NCI-H526 treated with DMSO at 0.1 percent for 48 hours (cell line): ENCODE results near the gene ADORA2A.

Source experiments
- DNase-seq: peaks from one replicate; lab custom pipeline; 2025; lab: John Stamatoyannopoulos, UW

ADORA2A gene

DNA sequence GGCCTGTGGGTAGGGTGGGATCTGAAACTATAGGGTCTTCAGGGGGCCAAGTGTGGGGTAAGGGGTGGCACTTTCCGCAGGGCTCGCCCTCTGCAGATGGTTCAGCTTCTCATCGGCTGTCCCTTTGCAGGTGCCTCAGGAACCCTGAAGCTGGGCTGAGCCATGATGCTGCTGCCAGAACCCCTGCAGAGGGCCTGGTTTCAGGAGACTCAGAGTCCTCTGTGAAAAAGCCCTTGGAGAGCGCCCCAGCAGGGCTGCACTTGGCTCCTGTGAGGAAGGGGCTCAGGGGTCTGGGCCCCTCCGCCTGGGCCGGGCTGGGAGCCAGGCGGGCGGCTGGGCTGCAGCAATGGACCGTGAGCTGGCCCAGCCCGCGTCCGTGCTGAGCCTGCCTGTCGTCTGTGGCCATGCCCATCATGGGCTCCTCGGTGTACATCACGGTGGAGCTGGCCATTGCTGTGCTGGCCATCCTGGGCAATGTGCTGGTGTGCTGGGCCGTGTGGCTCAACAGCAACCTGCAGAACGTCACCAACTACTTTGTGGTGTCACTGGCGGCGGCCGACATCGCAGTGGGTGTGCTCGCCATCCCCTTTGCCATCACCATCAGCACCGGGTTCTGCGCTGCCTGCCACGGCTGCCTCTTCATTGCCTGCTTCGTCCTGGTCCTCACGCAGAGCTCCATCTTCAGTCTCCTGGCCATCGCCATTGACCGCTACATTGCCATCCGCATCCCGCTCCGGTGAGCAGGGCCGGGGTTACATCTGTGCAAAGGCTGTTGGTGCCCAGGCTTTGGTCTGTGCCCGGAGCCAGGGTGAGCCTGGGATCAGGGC is 5.8 kb downstream of the ADORA2A start:
- DNase-seq: no peak

DNA sequence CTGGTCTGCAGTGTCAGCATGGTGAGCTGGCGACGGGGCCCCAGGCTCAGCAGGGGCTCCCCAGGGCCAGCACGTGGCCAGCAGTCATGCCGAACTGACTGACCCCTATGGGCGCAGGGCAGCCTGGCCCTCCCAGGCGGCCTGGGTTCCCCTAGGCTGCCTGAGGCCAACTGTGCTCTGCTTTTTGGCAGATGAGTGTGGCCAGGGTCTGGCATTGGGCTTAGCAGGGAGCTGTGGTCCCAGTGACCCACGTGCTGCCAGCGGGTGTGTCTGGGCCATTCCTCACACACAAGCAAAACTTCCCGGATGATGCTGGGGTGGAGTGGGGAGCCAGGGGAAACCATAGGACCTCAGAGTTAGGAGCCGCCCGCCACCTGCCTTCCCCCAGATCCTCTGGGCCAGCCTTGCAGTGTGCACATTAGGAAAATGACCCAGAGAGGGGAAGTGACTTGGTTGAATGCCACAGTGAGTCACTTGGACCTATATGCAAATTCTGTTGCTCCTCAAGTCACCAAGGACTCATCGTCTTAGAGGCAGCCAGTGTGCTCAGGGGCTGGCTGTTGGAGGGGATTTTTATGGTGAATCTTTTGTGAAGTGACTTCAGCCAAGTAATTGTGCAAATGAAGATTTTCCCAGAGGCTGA is 6.5 kb downstream of the ADORA2A start:
- DNase-seq: no peak

DNA sequence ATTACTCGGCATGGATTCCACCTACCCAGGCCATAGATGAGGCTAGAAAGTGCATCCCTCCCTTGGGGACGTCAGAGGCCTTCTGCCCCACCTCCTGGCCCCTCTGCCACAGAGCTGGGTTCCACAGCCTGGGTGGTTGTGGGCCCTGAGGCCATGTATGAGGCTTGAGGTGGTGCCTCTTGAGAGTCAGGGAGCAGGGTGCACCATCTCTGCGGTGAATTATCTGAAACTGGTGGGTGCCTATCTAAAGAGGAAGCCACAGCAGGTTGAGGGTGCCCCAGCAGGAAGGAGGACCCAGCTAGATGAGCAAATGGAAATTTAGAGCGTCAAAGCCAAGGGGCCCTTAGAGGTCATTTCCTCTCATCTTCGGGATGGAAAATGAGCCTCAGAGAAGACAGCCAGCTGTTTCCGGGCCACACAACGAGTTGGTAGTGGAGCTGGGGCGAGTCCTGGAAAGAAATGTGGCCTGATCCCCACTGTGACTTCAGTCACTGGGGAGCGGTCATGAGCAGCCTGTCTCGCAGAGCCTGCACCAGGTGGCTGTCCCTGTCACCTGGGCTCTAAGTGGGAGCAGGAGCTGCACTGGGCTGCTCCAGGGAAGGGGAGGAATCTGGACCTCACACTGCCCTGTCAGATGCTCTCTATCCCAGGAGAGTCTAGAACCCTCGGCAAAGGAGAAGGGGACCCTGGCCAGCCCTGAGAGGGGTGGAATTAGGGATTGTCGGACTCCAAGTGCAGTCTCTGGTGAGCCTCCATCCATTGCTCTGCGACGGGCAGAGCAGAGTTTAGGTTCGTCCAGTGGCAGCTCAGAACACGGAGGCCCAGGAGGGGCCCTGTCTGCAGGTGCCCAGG is 7.3 kb downstream of the ADORA2A start:
- no peak for DNase-seq

DNA sequence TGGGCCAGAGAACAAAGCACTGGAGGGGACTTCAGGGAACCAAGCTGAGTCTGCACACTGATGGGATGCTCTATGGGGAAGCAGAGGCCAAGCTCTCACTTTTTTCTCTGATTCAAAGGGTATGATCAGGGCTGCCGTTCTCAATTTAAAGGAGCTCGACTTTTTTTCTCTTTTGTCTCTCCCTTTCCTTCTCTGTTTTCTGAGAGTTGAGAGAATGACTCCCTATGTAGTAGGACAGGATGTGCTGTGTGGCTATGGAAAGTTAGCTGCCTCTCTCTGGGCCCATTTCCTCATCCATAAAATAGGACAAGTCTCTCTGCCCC is 7.9 kb downstream of the ADORA2A start:
- DNase-seq: no peak

DNA sequence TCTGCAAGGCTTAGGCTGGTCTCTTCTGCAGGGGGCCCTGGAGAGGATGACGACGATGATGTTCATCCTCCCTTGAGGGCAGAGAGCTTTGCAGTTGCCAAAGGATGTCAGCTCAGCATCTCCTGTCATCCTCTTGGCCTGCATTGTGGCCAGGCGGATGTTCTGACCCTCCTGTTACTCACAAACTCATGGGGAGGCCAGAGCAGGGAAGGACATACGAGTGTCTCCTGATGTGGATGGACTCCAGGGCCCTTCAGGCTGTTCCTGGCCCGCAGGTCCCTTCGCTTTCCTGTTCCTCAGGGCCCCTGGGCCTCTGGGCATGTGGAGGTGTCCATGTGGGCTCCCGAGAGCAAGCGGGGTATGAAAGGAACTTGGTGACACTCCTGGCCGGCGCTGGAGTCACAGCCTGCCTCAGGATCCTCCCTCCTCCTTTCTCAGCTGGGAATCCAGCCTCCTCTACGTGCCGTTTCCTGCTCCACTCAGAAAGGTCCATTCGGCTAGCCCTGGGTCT is 8.5 kb downstream of the ADORA2A start:
- DNase-seq: no peak

DNA sequence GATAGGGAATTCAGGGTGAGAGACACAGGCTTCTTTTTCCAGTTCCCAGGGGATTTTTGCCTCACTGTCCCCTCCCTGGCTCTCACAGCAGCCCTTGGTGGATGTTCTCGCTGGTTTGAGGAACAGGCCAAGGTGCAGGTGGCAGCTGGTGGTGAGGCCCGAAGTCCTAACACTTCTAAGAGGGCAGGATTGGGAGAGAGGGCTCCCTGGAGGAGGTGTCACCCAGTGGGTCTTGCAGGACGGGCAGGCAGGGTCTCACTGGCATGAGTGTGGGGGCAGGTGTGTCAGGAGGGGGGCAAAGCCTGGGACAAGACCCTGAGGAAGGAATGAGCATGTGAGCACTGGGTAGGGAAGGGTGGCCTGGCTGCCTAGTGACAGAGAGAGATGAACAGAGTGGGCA is 9.2 kb downstream of the ADORA2A start:
- no peak for DNase-seq

DNA sequence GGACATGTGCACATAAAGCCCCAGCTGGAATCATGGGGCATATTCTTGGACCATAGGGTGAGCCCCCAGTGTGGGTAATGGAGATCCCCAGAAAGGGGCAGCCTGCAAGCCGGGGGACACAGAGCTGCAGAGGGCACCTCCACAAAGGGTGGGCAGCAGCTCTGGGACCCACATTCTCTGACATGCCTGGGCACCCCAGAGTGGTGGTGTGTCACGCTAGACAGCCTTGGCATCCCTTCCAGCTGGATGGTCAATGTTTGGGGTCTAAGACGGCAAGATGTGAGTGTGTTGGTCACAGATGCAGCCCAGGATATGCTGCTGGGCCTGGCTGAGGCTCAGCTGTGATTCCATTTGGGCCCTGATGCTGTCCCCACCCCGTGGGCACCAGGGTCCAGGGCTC is 9.7 kb downstream of the ADORA2A start:
- DNase-seq: no peak

DNA sequence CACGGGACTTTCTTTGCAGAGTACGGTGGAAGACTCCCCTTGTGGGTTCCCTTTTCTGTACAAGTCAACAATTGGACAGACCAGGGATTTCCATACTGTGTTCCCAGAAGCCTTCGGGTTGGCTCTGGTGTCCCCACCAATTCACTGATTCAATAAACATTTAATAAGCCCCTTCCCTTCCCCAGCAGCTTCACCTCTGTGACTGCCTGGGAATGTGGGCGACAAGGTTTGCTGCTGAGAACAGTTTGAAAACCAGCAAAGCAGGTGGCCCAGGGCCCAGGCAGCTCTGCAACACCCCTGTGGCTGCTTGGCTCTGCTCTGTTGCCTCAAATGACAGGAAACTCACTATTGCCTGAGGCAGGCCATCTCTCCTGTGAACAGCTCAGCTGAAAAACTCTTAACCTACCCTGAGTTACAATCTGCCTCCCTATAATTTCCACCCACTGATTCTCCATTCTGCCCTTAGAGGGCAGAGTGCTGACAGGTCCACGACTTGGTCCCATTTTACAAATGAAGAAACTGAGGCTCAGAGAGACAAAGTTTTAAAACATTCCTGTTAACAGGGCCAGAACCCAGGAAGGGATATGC is 10.4 kb downstream of the ADORA2A start:
- DNase-seq: no peak

DNA sequence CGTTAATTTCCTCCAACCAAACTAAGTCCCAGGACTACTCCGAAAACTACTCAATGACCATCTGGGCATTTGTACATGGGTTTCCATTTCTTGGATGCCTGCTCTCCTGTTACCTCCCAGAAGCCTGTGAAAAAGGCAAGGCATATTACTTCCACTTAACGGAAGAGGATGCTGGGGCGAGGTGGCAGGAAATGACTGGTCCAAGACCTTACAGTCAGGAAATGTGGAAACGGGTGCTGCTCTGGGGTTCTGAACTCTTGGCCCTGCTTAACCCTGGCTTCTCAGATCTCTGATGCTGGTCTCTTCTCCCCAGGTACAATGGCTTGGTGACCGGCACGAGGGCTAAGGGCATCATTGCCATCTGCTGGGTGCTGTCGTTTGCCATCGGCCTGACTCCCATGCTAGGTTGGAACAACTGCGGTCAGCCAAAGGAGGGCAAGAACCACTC is 12.9 kb downstream of the ADORA2A start:
- no peak for DNase-seq

DNA sequence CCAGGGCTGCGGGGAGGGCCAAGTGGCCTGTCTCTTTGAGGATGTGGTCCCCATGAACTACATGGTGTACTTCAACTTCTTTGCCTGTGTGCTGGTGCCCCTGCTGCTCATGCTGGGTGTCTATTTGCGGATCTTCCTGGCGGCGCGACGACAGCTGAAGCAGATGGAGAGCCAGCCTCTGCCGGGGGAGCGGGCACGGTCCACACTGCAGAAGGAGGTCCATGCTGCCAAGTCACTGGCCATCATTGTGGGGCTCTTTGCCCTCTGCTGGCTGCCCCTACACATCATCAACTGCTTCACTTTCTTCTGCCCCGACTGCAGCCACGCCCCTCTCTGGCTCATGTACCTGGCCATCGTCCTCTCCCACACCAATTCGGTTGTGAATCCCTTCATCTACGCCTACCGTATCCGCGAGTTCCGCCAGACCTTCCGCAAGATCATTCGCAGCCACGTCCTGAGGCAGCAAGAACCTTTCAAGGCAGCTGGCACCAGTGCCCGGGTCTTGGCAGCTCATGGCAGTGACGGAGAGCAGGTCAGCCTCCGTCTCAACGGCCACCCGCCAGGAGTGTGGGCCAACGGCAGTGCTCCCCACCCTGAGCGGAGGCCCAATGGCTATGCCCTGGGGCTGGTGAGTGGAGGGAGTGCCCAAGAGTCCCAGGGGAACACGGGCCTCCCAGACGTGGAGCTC is 13.5 kb downstream of the ADORA2A start:
- no peak for DNase-seq

DNA sequence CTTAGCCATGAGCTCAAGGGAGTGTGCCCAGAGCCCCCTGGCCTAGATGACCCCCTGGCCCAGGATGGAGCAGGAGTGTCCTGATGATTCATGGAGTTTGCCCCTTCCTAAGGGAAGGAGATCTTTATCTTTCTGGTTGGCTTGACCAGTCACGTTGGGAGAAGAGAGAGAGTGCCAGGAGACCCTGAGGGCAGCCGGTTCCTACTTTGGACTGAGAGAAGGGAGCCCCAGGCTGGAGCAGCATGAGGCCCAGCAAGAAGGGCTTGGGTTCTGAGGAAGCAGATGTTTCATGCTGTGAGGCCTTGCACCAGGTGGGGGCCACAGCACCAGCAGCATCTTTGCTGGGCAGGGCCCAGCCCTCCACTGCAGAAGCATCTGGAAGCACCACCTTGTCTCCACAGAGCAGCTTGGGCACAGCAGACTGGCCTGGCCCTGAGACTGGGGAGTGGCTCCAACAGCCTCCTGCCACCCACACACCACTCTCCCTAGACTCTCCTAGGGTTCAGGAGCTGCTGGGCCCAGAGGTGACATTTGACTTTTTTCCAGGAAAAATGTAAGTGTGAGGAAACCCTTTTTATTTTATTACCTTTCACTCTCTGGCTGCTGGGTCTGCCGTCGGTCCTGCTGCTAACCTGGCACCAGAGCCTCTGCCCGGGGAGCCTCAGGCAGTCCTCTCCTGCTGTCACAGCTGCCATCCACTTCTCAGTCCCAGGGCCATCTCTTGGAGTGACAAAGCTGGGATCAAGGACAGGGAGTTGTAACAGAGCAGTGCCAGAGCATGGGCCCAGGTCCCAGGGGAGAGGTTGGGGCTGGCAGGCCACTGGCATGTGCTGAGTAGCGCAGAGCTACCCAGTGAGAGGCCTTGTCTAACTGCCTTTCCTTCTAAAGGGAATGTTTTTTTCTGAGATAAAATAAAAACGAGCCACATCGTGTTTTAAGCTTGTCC is 14.3 kb downstream of the ADORA2A start:
- no peak for DNase-seq

DNA sequence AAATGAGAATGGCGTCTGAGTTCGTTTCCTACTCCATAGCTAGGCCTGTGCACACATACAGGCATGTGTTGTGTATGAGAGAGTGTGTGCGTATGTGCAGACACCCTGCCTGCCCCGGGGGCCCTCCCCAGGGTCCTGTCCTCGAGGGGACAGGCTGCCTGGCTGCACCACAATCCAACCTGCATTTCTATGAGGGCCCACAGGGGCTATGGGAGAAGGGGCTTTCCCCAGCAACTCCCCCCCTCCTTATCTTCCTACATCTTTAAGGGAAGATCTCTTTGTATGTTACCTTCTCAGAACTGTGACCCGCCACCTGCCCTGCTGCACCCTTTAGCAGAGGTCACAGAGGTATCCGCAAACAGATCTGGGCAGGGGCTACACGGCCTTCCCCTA is 14.9 kb downstream of the ADORA2A start:
- DNase-seq: no peak

DNA sequence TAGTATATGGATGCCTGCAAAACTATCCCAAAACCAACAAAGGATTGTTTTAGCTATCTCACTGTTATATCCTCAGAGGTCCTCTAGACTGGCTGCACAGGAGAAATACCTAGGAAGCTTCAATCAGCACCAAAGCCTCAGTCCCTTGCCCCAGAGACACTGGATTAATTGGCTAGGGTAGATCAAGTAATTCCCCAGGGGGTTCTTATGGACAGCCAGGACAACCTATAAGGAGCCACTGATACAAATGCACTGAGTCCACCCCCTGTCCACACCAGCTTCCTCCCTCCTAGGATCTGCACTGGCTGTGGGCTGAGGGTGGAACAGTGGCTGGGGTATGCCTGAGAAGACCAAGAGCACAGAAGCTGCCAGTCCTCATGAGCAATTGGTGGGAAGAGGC is 16.3 kb downstream of the ADORA2A start:
- no peak for DNase-seq

DNA sequence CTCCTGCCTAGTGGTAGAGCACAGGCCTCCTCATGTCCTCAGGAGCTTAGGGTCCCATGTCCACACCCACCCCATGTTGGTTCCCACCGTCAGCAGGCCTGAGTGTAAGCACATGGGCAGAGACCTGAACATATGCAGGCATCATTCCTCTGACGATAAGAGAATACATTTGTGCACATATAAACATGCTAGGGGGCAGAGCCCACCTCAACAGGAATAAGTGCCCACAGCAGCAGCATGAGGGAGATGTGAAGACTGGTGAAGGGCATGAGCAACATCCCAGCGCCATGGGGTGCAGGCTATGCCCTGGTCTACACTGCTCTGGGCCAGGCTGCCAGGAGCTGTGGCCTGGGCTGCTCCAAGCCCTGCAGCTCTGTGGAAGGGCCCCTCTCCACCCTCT is 16.9 kb downstream of the ADORA2A start:
- DNase-seq: no peak

DNA sequence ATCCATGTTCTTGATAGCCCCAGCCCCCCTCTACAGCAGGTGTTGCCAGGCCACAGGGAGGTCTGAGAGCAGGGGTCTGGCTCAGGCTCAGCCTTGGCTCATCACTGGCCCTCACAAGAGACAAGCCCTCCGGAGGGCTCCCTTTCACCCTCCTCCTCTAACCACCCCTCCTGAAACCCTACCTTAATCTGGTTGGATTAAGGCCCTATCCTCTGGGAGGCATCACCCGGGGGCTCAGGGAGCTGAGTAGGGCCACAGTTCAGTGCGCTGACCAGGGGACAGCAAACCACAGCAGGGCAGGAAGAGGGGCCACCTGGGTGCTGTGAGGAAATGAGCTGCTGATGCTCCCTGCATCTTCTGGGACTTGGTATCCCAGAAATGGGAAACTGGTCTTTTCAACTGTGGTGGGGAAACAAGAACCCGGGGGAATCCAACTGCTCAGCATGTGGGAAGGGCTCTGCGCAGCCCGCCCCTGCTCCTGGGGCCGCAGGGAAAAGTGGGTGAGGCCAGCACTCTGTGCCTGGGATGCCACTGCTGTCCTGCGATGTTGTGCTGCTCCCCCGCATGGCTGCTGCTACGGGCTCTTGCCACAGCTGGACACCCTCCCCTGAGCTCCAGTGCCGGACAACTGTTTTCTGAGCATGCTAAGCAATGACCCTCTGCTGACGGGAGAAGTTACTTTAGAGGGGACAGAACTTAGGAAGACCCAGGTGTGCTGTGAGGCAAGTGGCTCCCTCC is 17.5 kb downstream of the ADORA2A start:
- no peak for DNase-seq

DNA sequence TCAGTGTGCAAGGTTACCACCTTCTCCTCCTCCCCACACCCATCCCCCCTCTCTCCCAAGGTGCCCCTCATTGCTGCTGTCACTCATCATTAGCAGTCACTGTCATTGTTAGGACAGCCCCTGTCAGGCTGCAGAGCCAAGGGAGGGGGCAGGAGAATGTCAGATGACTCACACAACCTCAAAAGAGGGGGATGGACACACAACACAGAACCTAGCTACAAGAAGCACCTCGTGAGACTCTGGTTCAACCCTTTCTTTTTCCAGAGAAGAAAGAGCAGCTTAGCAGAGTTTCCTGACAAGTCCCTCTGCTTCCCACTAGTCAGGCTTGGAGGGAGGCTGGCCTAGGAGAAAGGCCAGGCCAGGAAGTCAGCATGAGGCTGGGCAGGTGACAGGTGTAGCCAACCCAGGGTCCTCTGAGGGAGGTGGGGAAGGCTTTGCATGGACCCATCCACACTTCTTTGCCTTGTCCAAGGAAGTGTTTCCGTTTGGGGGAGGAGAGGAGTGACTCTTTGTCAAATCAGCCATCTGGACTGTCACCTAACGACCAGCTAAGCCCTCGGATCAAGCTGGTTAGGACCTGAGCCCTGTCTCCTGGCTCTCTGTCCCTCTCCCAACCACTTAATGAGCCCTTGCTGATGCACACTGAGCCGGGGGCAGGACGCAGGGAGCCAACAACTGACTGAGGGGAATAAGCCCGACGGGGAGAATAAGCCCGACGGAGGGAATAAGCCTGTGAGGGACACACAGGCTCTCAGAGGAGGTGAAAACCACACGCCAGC is 18.3 kb downstream of the ADORA2A start:
- DNase-seq: no peak

DNA sequence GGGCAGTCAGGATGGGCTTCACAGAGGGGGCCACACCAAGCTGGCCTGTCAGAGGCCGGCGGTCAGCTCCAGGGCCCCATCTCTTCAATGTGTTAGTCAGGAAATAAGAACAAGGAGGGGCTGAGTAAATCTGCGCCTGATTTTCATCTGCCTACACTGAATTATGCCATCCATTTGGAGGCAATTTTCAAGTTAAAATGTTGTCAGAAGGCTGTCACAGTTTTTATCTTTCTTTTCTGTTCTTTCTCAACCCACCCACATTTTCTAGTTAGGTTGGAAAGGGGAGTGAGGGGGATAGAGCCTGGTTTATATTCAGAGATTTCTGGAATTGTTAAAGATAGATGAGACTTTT is 18.8 kb downstream of the ADORA2A start:
- DNase-seq: no peak

DNA sequence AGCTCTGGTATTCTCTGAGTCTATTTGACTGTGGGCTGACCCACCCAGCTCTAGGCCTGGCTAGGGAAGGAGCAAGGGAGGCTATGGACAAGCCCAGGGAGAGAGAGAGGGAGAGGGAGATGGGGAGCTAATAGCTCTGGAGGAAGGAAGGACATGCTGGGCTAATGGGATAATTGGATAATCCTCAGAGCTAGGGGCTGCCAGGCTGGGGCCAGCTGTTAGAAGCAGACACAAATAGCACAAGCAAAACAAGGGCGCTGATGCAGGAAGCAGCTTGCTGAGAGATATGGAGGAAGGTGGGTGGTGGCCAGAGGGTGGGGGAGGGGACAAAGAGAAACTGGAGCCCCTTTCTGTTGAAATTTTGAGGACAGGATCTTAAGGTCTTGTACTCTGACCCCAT is 23.2 kb downstream of the ADORA2A start:
- no peak for DNase-seq

DNA sequence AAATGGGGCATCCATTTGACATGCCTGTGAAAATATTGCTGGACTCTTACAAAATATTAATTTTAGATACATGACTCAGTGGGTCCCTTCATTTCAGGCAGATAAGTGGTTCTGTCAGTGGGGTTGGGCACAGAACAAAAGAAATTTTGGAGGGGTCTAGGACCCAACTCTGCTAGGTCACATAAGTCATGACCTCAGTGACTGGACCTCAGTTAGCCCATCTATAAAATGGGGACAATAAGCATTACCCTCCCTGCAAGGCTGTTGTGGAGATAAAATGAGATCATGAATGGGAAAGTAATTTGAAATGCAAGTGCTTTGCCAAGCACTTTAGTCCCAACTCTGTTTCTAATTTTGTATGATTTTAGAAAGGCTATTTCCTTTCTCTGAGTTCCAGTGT is 23.8 kb downstream of the ADORA2A start:
- no peak for DNase-seq
